Trophoblast cell (in vitro differentiated cells and primary cell): ENCODE data around the gene ZDHHC14.

ENCODE experiments used
- DNase-seq, 2 donors: peaks; one replicate each; pipeline ENCODE4 v3.0.0-alpha.2; 2016
- H2AFZ ChIP-seq: 2 replicates; pipeline ENCODE4 v1.6.1; 2013; ENCODE audit warnings: low read length, moderate library complexity, mild to moderate bottlenecking; ENCODE audit not compliant: insufficient read depth, poor library complexity
- H2AK5ac ChIP-seq: 2 replicates; pipeline ENCODE4 v1.6.1; 2013; ENCODE audit warnings: mild to moderate bottlenecking, low read length
- H2BK120ac ChIP-seq: 2 replicates; pipeline ENCODE4 v1.6.1; 2013; ENCODE audit warnings: low read length, mild to moderate bottlenecking, moderate library complexity; ENCODE audit not compliant: insufficient read depth, poor library complexity
- H2BK12ac ChIP-seq: 2 replicates; pipeline ENCODE4 v1.6.1; 2013; ENCODE audit warnings: mild to moderate bottlenecking, low read length, moderate library complexity
- H2BK5ac ChIP-seq: 2 replicates; pipeline ENCODE4 v1.6.1; 2013; ENCODE audit warnings: low read length, low read depth, moderate library complexity, mild to moderate bottlenecking; ENCODE audit not compliant: poor library complexity
- H3K14ac ChIP-seq: 2 replicates; pipeline ENCODE4 v1.6.1; 2013; ENCODE audit warnings: mild to moderate bottlenecking, low read length
- H3K18ac ChIP-seq: 2 replicates; pipeline ENCODE4 v1.6.1; 2013; ENCODE audit warnings: mild to moderate bottlenecking, low read length
- H3K23ac ChIP-seq: 2 replicates; pipeline ENCODE4 v1.6.1; 2013; ENCODE audit warnings: low read length
- H3K27ac ChIP-seq: 2 replicates; pipeline ENCODE4 v1.5.1; 2013; ENCODE audit warnings: low read depth, mild to moderate bottlenecking, inconsistent platforms, low read length, moderate library complexity
- H3K27me3 ChIP-seq: 2 replicates; pipeline ENCODE4 v1.6.1; 2013; ENCODE audit warnings: inconsistent platforms, mild to moderate bottlenecking, low read length, moderate library complexity; ENCODE audit not compliant: insufficient read depth
- H3K36me3 ChIP-seq, 2 experiments: 1 replicate in 1 of 2; 2 replicates in 1 of 2; pipeline ENCODE4 v1.6.1; 2013; ENCODE audit warnings: low read length in 2 of 2, mild to moderate bottlenecking in 2 of 2, moderate library complexity in 1 of 2; ENCODE audit not compliant: insufficient read depth in 2 of 2, control insufficient read depth in 1 of 2
- H3K4ac ChIP-seq: 2 replicates; pipeline ENCODE4 v1.6.1; 2013; ENCODE audit warnings: low read depth, mild to moderate bottlenecking, low read length, moderate library complexity
- H3K4me1 ChIP-seq, 2 experiments: 1 replicate in 1 of 2; 2 replicates in 1 of 2; pipeline ENCODE4 v1.6.1; 2013; ENCODE audit warnings: low read length in 2 of 2, mild to moderate bottlenecking in 2 of 2, moderate library complexity in 1 of 2; ENCODE audit not compliant: insufficient read depth in 2 of 2, control insufficient read depth in 1 of 2
- H3K4me2 ChIP-seq: 2 replicates; pipeline ENCODE4 v1.6.1; 2013; ENCODE audit warnings: inconsistent platforms, mild to moderate bottlenecking, low read length, moderate library complexity
- H3K4me3 ChIP-seq: 2 replicates; pipeline ENCODE4 v1.5.1; 2013; ENCODE audit warnings: mild to moderate bottlenecking, low read depth, low read length, inconsistent platforms
- H3K79me1 ChIP-seq: one replicate; pipeline ENCODE4 v1.6.1; 2013; ENCODE audit warnings: low read length
- H3K79me2 ChIP-seq: 2 replicates; pipeline ENCODE4 v1.6.1; 2013; ENCODE audit warnings: low read length, mild to moderate bottlenecking; ENCODE audit not compliant: control insufficient read depth, insufficient read depth, poor library complexity
- H3K9ac ChIP-seq: 2 replicates; pipeline ENCODE4 v1.6.1; 2013; ENCODE audit warnings: mild to moderate bottlenecking, low read length
- H3K9me3 ChIP-seq: 2 replicates; pipeline ENCODE4 v1.6.1; 2013; ENCODE audit warnings: low read depth, mild to moderate bottlenecking, control low read depth, inconsistent platforms, low read length; ENCODE audit not compliant: insufficient read depth
- H4K12ac ChIP-seq: 2 replicates; pipeline ENCODE4 v1.6.1; 2013; ENCODE audit warnings: low read depth, mild to moderate bottlenecking, low read length, moderate library complexity
- H4K8ac ChIP-seq: 2 replicates; pipeline ENCODE4 v1.6.1; 2013; ENCODE audit warnings: low read depth, mild to moderate bottlenecking, low read length, moderate library complexity
- H4K91ac ChIP-seq: one replicate; pipeline ENCODE4 v1.6.1; 2013; ENCODE audit warnings: low read depth, mild to moderate bottlenecking, low read length, moderate library complexity
- WGBS: extraction: QIAGEN DNeasy Blood & Tissue Kit; methylation state at CpG from one replicate; pipeline ENCODE4 v1.1.7; 2013; ENCODE audit warnings: missing lambda C conversion rate; ENCODE audit not compliant: insufficient read length, insufficient coverage; ENCODE audit errors: extremely low coverage; 5-methylcytosine and 5-hydroxymethylcytosine counted together

ZDHHC14 gene

DNA sequence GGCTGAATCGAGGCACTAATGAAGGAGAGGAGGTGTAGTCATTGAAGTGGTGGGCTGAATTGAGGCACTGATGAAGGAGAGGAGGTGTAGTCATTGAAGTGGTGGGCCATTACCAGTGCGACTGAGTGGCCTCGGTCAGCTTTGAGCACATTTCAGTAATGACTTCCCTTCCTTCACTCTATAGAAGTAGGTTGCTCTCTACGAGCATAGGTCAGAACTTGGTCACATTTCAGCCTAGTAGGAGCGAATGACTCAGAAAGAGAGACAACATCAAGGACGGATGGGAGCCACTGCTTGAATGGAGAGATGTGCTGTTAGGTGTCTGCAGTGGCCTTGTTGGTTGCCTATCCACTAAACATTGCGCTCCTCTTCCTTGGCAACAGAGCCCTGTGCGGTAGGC, 39.5 kb downstream of the ZDHHC14 start:
- H3K4me1 ChIP-seq = no peaks in the 10 kb centered on the region
- H2AK5ac ChIP-seq = no peak overlapping the region
- no peaks in the 10 kb centered on the region for H3K79me1 ChIP-seq
- H3K4me3 ChIP-seq = no peak overlapping the region
- DNase-seq = no peak
- H3K27ac ChIP-seq = no peak overlapping the region
- no peaks in the 10 kb centered on the region for H3K36me3 ChIP-seq
- H4K91ac ChIP-seq = no peak overlapping the region
- H3K18ac ChIP-seq = no peak overlapping the region
- no peak overlapping the region for H2AFZ ChIP-seq
- no peak overlapping the region for H3K14ac ChIP-seq
- H4K8ac ChIP-seq = no peak overlapping the region
- no peak overlapping the region for H3K23ac ChIP-seq
- H3K4me2 ChIP-seq = no peak overlapping the region
- H3K9me3 ChIP-seq = no peaks in the 10 kb centered on the region
- H2BK12ac ChIP-seq = no peak overlapping the region
- H2BK120ac ChIP-seq = no peak overlapping the region
- H4K12ac ChIP-seq = no peak overlapping the region
- no peaks in the 10 kb centered on the region for H3K27me3 ChIP-seq
- H3K79me2 ChIP-seq = no peaks in the 10 kb centered on the region
- H3K9ac ChIP-seq = no peak overlapping the region
- no peak overlapping the region for H3K4ac ChIP-seq
- no CpG with 5 or more reads among the region's 8 CpGs for WGBS
- no peak overlapping the region for H2BK5ac ChIP-seq

DNA sequence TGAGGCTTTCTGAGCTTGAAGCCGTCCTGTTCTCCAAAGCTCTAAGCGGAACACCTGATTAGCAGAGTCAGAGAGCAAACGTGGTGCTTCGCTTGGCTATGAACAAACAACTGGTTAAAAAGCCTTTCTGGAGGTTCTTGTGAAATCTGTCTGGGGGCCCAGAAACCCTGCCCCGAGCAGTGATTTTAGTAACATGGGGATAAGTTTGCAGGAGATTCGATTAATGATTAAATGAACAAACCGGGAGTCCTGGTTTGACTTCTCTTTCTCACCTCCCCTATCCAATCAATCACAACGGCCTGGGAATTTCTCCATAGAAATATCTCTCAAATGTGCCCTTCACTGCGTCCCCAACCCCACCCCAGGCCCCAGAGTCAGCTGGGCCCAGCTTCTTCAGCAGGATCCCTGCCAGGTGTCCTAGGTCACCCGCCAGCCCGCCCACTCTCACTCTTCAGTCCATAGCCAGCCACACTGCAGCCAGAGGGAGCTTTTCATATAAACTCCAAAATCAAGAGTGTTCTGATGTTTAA, 43.6 kb downstream of the ZDHHC14 start:
- H2AK5ac ChIP-seq = no peak overlapping the region
- H3K4ac ChIP-seq = no peak overlapping the region
- H3K4me1 ChIP-seq = peaks cover 3 to 8% of the 10 kb centered on the region in 2 experiments
- no peak overlapping the region for H2BK12ac ChIP-seq
- H3K23ac ChIP-seq = no peak overlapping the region
- WGBS = no CpG with 5 or more reads among the region's 11 CpGs
- no peak overlapping the region for H3K4me2 ChIP-seq
- no peaks in the 10 kb centered on the region for H3K79me1 ChIP-seq
- H3K18ac ChIP-seq = no peak overlapping the region
- no peak overlapping the region for H2BK120ac ChIP-seq
- H4K8ac ChIP-seq = no peak overlapping the region
- no peaks in the 10 kb centered on the region for H3K27me3 ChIP-seq
- H3K4me3 ChIP-seq = no peak overlapping the region
- H2BK5ac ChIP-seq = no peak overlapping the region
- no peak overlapping the region for H4K12ac ChIP-seq
- H3K9ac ChIP-seq = no peak overlapping the region
- H3K36me3 ChIP-seq = no peaks in the 10 kb centered on the region
- no peak for DNase-seq
- H4K91ac ChIP-seq = no peak overlapping the region
- H3K14ac ChIP-seq = no peak overlapping the region
- no peaks in the 10 kb centered on the region for H3K9me3 ChIP-seq
- no peak overlapping the region for H3K27ac ChIP-seq
- H3K79me2 ChIP-seq = no peaks in the 10 kb centered on the region
- H2AFZ ChIP-seq = no peak overlapping the region

DNA sequence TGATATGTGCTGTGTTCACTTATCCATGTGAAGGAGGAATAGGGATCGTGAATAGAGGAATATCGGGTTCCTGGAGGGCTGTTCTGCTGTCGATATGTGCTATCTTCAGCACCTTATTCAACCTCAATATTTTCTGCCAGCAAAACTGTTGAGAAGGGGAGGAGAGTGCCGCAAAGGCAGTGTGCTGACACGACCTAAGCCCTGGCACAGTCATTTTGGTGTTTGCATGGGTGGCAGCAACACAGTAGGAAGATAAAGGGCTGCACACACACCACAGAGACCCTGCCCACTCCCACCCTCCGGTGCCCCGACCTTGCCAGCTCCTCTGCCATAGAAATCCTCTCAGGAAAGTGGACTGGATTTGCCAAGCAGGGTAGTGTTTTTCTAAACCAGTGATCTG, 47.0 kb downstream of the ZDHHC14 start:
- Histone ChIP-seq H2AK5ac (no peak overlapping the region), H4K91ac (no peak overlapping the region), H2BK120ac (no peak overlapping the region), H3K18ac (no peak overlapping the region), H2AFZ (no peak overlapping the region), H3K79me2 (no peaks in the 10 kb centered on the region), H3K4me2 (no peak overlapping the region), H3K23ac (no peak overlapping the region), H3K27ac (no peak overlapping the region), H3K9me3 (no peaks in the 10 kb centered on the region), H3K79me1 (no peaks in the 10 kb centered on the region), H4K8ac (no peak overlapping the region), H3K4me1 (peaks cover 3 to 8% of the 10 kb centered on the region in 2 experiments), H3K14ac (no peak overlapping the region), H3K9ac (no peak overlapping the region), H3K4me3 (no peak overlapping the region), H2BK12ac (no peak overlapping the region), H2BK5ac (no peak overlapping the region), H3K4ac (no peak overlapping the region), H3K27me3 (no peaks in the 10 kb centered on the region), H3K36me3 (no peaks in the 10 kb centered on the region), H4K12ac (no peak overlapping the region)
- no CpG with 5 or more reads among the region's 7 CpGs for WGBS
- no peak for DNase-seq

DNA sequence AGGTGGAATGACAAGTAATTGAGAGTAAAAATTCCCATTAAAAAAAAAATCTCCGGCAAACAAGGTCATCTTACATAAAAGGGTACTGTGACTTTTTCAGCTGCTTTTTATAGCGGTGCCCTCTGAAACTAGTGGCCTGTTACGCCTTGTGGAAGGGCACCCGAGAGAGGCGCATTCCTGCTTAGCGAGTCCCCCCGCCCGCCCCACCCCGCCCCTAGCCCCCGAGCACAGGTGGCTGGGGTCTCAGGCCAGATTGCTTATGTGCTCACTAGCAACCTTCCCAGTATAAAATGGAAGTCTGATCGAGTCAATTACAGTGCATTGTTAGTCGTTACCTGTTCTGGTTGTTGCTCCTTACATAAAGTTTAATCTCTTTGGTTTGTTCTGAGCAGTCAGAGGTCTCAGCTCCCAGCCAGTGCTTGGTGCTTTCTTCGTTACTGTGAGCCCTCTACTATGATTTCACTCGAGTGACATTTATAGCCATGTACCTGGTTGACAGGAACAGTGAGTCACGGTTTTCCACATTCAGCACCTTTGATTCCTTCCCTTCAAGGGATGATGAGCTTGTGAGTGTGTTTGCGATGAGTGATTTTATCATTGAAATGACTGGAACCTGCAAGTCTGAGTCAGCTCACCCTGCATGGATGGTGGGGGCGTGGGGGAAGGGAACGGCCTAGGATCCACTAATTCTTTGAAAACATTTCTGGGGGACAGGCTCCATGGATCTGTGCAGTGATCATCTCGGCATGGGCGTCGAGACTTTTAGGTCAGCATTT, 47.6 kb downstream of the ZDHHC14 start:
- WGBS = no CpG with 5 or more reads among the region's 21 CpGs

More for the DNA sequence above, 47.6 kb downstream of the ZDHHC14 start:
- peak; percentile 69 to 83 for DNase-seq
- no peak overlapping the region for H3K23ac ChIP-seq
- H2BK12ac ChIP-seq = no peak overlapping the region
- H3K18ac ChIP-seq = no peak overlapping the region
- H3K27me3 ChIP-seq = no peaks in the 10 kb centered on the region
- no peak overlapping the region for H4K8ac ChIP-seq
- H3K27ac ChIP-seq = no peak overlapping the region
- H3K4me3 ChIP-seq = no peak overlapping the region
- no peak overlapping the region for H3K4ac ChIP-seq
- peaks cover 3 to 11% of the 10 kb centered on the region in 2 experiments for H3K4me1 ChIP-seq
- H3K9ac ChIP-seq = no peak overlapping the region
- H3K36me3 ChIP-seq = no peaks in the 10 kb centered on the region
- no peak overlapping the region for H2AFZ ChIP-seq
- H3K79me2 ChIP-seq = no peaks in the 10 kb centered on the region
- no peak overlapping the region for H4K12ac ChIP-seq
- no peak overlapping the region for H2BK5ac ChIP-seq
- H3K79me1 ChIP-seq = no peaks in the 10 kb centered on the region
- H2AK5ac ChIP-seq = no peak overlapping the region
- peak overlapping the region; percentile 20 for H3K4me2 ChIP-seq
- no peak overlapping the region for H3K14ac ChIP-seq
- no peak overlapping the region for H4K91ac ChIP-seq
- no peak overlapping the region for H2BK120ac ChIP-seq
- H3K9me3 ChIP-seq = no peaks in the 10 kb centered on the region
